ENCODE data around the gene AQP12B.

GRCh38 chr2:240685771-240686371 lies 3.2 kb upstream of the AQP12B start:
- TF ChIP-seq CTCF (conservative IDR thresholded peaks at IDR 0.05; ENCODE audit: low read depth, low read length), result no peak
- TF ChIP-seq EZH2 (IDR thresholded peaks at IDR 0.05; ENCODE audit: low read length, unreplicated experiment), result no peak
- no peak for TF ChIP-seq EZH2phosphoT487 (IDR thresholded peaks at IDR 0.05; ENCODE audit: borderline replicate concordance, low read length)
